Hematopoietic multipotent progenitor cell (in vitro differentiated cells): Measurements from ENCODE around the gene FTH1. TPM values are rescaled to one million over a fixed set of nuclear protein-coding genes. Genes with fewer than 3 reads are reported as not detected.
"Not testable (repeated sequence)": the region's sequence is repeated elsewhere in the genome, so short reads cannot be mapped to it uniquely, and the experiment has no call there.

ENCODE experiments used
- DNase-seq, 3 donors: peaks; one replicate each; pipeline ENCODE4 v3.0.0-alpha.2; 2011 to 2015; ENCODE audit warnings: low read depth in 2 of 3, low spot score in 2 of 3
- total RNA-seq: library from RNA; depleted of rRNA; stranded (reverse); fragments of >200 nt; gene quantifications from one replicate; pipeline ENCODE4 v1.2.3, GENCODE V29; 2012

Gene FTH1
- total RNA-seq, 1 donor = 500 TPM

- DNase-seq = no peak
Observed at GRCh38 chr11:61978703-61979661, 11.5 kb upstream of the FTH1 start.

DNA sequence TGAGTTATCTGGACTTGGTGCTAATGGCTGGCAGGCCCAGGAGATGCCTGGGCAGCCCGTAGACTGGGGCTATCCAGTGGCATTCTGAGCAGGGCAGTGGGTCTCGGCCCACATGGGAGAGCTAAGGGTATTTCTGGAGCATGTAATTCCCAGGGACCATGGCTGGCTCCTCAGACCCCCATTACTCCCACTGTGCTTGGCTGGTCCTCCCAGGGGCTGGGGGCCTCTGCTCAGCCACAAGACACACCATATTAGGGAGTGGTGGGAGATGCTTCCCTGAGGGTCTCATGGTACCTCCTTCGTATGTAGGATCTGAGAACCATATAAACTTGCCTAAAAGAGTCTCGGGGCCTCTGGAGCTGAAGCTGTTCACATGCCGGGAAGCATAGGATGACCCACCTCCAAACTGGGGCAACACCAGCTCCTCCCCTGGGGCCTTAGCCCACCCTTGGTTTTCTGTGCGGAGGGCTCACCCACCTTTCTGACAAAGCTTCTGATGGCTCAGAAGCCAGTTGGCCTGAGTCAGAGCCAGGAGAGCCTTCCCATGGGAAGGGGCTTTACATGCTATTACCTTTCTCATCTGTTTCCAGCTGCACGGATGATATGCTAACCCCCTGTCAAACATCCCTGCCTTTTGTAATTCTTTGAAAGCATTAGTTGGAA, 9.5 kb upstream of the FTH1 start:
- no peak for DNase-seq

DNA sequence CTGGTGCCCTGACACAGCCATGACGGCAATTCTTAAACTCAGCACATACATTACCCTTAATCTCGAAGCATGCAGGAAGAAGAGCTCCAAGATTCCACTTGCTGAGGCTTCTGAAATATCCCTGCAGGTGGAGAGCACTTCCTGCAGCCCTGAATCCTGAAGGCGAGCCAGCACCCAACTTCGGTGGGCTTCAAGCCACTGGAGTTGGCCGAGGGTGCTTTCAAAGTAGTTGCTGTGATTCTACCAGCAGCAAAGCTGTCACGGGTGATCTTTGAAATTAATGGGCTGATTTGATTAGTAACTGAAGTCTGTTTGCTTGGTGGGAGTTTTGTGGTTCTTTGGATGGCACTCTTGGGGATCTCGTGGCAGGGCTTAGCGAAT, 9.0 kb upstream of the FTH1 start:
- DNase-seq = no peak

DNA sequence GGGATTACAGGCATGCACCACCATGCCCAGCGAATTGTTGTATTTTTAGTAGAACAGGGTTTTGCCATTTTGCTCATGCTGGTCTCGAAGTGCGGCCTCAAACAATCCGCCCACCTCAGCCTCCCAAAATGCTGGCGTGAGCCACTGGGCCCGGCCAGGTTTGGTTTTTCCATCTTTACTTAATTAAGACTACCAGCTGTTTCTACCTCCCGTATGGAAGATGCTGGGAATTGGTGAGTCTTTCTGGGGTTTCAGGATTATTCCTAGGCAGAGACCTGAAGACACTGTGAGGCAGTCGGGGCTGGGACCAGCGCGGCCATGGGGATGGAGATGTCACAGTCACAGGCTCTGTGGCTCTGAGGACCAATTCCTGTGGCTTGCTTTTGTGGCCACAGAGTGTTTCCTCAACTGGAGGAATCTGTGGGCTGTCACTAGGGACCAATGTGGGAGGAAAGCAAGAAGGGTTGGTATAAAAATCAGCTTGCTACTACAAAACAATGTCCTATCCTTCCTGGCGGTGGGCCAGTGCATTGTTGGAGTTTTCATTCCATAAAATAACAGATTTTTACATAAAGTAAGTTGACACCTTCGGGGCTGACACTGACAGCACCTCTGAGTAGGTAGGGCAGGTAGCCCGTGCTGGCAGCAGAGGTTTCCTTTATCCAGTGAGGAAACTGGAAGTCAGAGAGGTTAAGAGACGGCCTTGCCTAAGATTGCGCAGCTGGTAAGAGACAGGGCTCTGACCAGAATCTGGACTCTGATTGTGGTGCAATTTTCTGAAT, 8.4 kb upstream of the FTH1 start:
- DNase-seq = no peak

DNA sequence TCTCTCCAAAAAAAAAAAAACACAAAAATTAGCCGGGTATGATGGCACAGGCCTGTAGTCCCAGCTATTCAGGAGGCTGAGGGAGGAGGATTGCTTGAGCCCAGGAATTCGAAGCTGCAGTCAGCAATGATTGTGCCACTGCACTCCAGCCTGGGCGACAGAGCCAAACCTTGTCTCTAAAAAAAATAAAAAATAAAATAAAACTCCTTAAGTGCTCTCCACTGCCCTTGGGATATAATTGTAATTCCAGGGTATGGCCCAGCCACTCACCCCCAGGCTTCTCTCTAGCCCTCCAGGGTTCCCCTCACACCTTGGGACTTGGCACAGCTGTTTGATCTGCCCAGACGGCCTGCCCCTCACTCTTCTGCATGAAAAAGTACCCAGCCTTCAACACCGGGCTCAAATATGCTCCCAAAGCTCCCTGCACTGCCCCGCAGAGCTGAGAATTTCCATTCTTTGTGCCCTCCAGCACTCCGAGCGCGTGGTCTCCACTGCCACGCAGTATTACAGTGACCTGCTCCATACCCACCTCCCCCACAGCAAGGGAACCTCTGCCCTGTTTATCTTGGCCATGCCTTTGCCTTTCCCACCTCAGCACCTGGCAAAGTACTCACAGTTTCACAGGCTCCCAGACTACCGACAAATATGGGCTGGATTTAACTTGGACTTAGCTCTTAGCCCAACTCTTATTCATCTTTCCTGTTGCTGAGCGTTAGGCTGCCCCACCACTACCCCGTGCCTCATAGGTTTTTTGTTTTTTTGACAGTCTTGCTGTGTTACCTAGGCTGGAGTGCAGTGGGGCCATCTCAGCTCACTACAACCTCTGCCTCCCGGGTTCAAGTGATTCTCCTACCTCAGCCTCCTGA, 7.6 kb upstream of the FTH1 start:
- DNase-seq = no peak

DNA sequence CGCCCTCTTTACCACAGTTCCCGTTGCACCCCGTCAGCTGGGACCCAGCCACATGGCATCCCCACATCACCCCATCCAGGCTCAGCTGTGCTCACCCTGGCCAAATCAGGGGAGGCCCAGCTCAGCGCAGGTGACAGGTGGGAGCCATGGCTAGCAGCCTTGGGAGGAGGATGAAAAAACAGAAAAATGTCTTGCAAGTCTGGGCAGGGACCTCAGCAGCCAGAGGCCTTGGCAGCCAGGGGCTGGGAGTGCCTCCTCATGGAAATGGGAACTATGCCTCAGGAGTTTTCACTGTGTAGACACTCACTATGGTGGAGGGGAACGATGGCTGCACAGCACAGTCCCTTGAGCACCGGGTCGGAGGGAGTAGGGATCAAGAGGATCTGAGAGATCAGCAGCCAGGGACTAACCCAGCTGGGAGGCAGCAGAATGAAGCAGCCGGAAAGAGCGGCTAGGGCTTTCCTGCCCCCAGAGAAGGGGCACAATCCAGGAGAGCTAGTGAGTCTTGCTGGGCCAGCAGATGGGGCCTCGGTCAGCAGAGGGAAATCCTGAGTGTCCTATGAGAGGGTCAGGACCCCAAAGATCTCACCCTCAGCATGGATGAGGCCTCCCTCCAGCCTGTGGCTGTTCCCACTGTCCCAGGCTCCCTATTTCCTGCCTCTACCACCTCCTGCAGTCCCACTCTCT, 6.2 kb upstream of the FTH1 start:
- no peak for DNase-seq

GRCh38 chr11:61972672-61973475, 5.4 kb upstream of the FTH1 start:
- DNase-seq = no peak

- no peak for DNase-seq
Observed at GRCh38 chr11:61972112-61972671, 4.8 kb upstream of the FTH1 start.

- DNase-seq = peak in 2 of 3 donors; percentile 98 to 99
Observed at GRCh38 chr11:61971248-61972111, 4.0 kb upstream of the FTH1 start.

- peak in 1 of 3 donors; percentile 52 for DNase-seq
Observed at GRCh38 chr11:61969838-61970662, 2.6 kb upstream of the FTH1 start.

DNA sequence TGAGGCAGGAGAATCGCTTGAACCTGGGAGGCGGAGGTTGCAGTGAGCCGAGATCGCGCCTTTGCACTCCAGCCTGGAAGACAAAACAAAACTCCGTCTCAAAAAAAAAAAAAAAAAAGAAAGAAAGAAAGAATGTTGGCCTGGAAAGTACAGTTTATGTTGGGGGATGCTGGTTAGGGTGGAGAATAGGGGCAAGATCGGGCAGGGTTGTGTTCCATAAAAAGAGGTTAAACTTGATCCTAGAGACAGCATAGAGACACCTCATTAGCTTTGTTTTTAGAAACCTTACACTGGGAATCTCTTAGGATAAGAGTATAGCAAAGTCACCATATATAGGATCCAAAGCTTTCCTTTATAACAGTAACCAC, 1.9 kb upstream of the FTH1 start:
- no peak for DNase-seq

DNA sequence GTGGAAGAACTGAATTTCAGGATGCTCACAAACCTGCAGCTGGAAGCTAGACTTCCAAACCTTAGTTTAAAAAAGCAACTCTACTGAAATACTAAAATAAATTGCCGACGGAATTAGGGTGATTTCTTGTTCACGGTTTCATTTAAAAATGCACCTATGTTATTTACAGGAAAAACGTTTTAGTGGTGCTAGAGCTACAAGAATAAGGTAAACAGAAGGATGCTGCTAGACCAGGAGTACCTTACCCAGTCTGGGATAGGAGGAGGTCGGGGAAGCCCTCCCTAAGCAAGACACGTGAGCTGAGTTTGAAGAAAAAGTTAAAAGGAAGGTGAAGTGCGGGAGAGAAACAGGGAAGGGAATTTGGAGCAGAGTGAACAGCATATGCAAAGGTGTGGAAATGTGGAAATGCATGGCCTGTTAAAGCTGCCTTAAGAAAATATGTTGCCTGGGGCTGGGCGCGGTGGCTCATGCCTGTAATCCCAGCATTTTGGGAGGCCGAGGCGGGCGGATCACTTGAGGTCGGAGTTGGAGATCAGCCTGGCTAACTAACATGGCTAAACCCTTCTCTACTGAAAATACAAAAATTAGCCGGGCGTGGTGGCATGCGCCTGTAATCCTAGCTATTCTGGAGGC, 1.4 kb upstream of the FTH1 start:
- no peak for DNase-seq

DNA sequence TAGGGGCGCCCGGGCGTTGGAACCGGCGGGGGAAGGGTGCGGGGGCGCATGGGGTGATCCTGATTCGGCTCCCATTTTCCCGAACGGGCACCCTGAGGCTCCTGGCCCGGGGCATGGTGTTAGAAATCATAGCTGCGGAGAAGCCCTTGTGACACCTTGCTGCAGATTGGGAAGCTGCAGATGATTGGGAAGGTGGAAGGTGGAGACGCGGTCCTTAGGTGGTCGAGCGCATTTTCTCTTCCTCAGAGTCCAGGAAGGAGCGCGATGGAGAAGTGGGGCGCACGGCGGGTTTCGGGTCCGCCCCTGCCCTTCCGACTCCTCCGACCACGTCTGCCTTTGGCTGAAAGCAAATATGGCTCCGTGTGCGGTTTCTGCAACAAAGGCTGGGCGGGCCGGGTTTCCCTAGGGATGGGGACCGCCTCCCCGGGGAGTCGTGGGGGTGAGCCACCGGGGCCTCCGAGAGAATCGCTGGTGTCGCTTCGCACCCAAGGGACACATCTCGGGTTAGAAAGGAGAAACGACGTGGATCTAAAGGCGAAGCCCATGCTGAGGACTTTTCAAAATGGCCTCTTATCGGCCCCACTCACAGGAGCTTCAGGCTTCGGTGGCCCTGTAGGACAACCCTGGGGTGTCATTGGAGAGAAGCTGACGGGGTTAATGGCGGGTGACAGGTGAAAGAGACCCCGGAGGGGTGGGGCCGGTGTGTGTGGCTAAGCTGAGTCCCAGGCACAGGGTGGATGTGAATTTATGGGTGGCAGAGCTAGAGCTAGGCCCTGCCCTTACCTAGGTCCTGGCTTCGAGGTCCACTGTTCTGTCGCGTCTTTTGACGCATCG, 707 bp upstream of the FTH1 start:
- peak in 1 of 3 donors; percentile 65 for DNase-seq

DNA sequence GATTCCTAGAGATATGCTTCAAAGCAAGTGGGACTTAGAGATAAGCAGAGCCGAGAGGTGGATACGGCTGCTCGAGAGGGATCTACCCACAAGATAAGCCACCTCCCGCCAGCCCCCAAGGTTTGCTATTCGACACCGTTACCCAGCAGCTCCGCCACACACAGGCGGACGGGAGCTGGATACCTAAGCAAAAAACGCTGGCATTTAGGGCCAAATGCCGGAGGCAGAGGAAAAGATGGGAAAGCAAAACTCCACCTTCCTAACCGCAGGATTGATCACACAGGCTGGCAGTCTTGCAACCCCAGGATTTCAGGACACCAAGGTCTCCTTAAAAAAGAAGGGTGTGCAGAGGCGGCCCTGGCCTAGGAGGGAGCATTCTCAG, 709 bp downstream of the FTH1 start:
- DNase-seq = peak in 1 of 3 donors; percentile 50

DNA sequence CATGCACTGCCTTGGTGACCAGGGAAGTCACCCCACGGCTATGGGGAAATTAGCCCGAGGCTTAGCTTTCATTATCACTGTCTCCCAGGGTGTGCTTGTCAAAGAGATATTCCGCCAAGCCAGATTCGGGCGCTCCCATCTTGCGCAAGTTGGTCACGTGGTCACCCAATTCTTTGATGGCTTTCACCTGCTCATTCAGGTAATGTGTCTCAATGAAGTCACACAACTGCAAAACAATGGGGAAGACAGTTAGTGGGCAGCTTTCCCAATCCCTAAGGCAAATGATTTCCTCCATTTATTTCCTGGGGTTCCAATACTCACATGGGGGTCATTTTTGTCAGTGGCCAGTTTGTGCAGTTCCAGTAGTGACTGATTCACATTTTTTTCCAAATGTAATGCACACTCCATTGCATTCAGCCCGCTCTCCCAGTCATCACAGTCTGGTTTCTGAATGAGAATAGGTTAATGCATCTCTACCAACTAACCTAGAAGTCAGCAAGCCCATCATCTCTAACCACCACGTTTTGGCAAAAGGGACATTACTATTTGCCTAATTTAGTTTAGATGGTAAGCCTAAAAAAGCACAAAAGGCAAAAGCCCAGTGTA, 2.7 kb downstream of the FTH1 start:
- DNase-seq = not testable (repeated sequence)
